H9 (cell line): ENCODE data around the gene NFATC1. TPM values are rescaled to one million over a fixed set of nuclear protein-coding genes. Genes with fewer than 3 reads are reported as not detected.

Experiments
- DNase-seq: peaks from one replicate; pipeline ENCODE4 v3.0.0-alpha.2; 2017
- H2AFZ ChIP-seq: one replicate; pipeline ENCODE4 v1.6.1; 2013; ENCODE audit warnings: mild to moderate bottlenecking, low read length, control low read depth, moderate library complexity
- H2AK5ac ChIP-seq: 2 replicates; pipeline ENCODE4 v1.6.1; 2013; ENCODE audit warnings: low read length, control low read depth, mixed read lengths; ENCODE audit not compliant: insufficient read length
- H2BK120ac ChIP-seq: one replicate; pipeline ENCODE4 v1.6.1; 2013; ENCODE audit warnings: low read depth, mild to moderate bottlenecking, low read length, control low read depth, inconsistent platforms; ENCODE audit not compliant: poor library complexity, severe bottlenecking
- H2BK12ac ChIP-seq: 2 replicates; pipeline ENCODE4 v1.6.1; 2013; ENCODE audit warnings: low read length, control low read depth, mixed read lengths, low read depth; ENCODE audit not compliant: insufficient read length
- H2BK15ac ChIP-seq: 2 replicates; pipeline ENCODE4 v1.6.1; 2013; ENCODE audit warnings: low read depth, low read length, control low read depth
- H2BK20ac ChIP-seq: one replicate; pipeline ENCODE4 v1.6.1; 2013; ENCODE audit warnings: low read depth, mild to moderate bottlenecking, low read length, control low read depth, inconsistent platforms; ENCODE audit not compliant: poor library complexity, severe bottlenecking
- H2BK5ac ChIP-seq: 2 replicates; pipeline ENCODE4 v1.6.1; 2013; ENCODE audit warnings: low read length, control low read depth, mixed read lengths; ENCODE audit not compliant: insufficient read length
- H3K14ac ChIP-seq: 2 replicates; pipeline ENCODE4 v1.6.1; 2013; ENCODE audit warnings: low read length, control low read depth; ENCODE audit not compliant: insufficient read depth
- H3K18ac ChIP-seq: 2 replicates; pipeline ENCODE4 v1.6.1; 2013; ENCODE audit warnings: low read depth, mild to moderate bottlenecking, mixed read lengths, low read length, control low read depth; ENCODE audit not compliant: insufficient read length
- H3K23ac ChIP-seq: 2 replicates; pipeline ENCODE4 v1.6.1; 2013; ENCODE audit warnings: low read length, control low read depth, mixed read lengths, low read depth; ENCODE audit not compliant: insufficient read length
- H3K23me2 ChIP-seq: 2 replicates; pipeline ENCODE4 v1.6.1; 2013; ENCODE audit warnings: low read depth, mild to moderate bottlenecking, mixed read lengths, low read length, control low read depth; ENCODE audit not compliant: insufficient read length, poor library complexity, severe bottlenecking
- H3K27ac ChIP-seq: 2 replicates; pipeline ENCODE4 v1.5.1; 2013; ENCODE audit warnings: low read length, control low read depth, mixed read lengths, low read depth; ENCODE audit not compliant: insufficient read length
- H3K27me3 ChIP-seq: 2 replicates; pipeline ENCODE4 v1.6.1; 2013; ENCODE audit warnings: low read length, control low read depth, inconsistent platforms; ENCODE audit not compliant: insufficient read depth
- H3K4ac ChIP-seq: 2 replicates; pipeline ENCODE4 v1.6.1; 2013; ENCODE audit warnings: low read depth, mild to moderate bottlenecking, control low read depth, inconsistent platforms, low read length, moderate library complexity
- H3K4me1 ChIP-seq: 2 replicates; pipeline ENCODE4 v1.6.1; 2013; ENCODE audit warnings: low read length, control low read depth, inconsistent platforms; ENCODE audit not compliant: insufficient read depth
- H3K4me2 ChIP-seq: 2 replicates; pipeline ENCODE4 v1.6.1; 2013; ENCODE audit warnings: low read length, control low read depth, mixed read lengths; ENCODE audit not compliant: insufficient read length, insufficient read depth
- H3K56ac ChIP-seq: 2 replicates; pipeline ENCODE4 v1.6.1; 2013; ENCODE audit warnings: low read depth, mild to moderate bottlenecking, mixed read lengths, low read length, control low read depth; ENCODE audit not compliant: insufficient read length
- H3K79me1 ChIP-seq: 2 replicates; pipeline ENCODE4 v1.6.1; 2013; ENCODE audit warnings: low read depth, mild to moderate bottlenecking, moderate library complexity, low read length, control low read depth, inconsistent platforms; ENCODE audit not compliant: insufficient read depth, poor library complexity, severe bottlenecking
- H3K79me2 ChIP-seq: 2 replicates; pipeline ENCODE4 v1.6.1; 2013; ENCODE audit warnings: low read length, control low read depth, inconsistent platforms; ENCODE audit not compliant: insufficient read depth
- H3K9ac ChIP-seq: 2 replicates; pipeline ENCODE4 v1.6.1; 2013; ENCODE audit warnings: low read length, control low read depth, mixed read lengths; ENCODE audit not compliant: insufficient read length; ENCODE audit errors: extremely low read depth
- H3K9me3 ChIP-seq: one replicate; pipeline ENCODE4 v1.6.1; 2013; ENCODE audit warnings: low read depth, low read length, inconsistent platforms; ENCODE audit not compliant: control insufficient read depth
- H3T11ph ChIP-seq: one replicate; pipeline ENCODE4 v1.6.1; 2013; ENCODE audit warnings: mild to moderate bottlenecking, low read length, control low read depth, inconsistent platforms
- H4K20me1 ChIP-seq: one replicate; pipeline ENCODE4 v1.6.1; 2013; ENCODE audit not compliant: control insufficient read depth, insufficient read length, insufficient read depth
- H4K5ac ChIP-seq: 2 replicates; pipeline ENCODE4 v1.6.1; 2013; ENCODE audit warnings: low read depth, mild to moderate bottlenecking, mixed read lengths, low read length, control low read depth; ENCODE audit not compliant: insufficient read length
- H4K8ac ChIP-seq: replicated peaks from 2 replicates; pipeline ENCODE4 v1.6.1; 2013; ENCODE audit warnings: low read length, control low read depth, mixed read lengths, low read depth; ENCODE audit not compliant: insufficient read length
- H4K91ac ChIP-seq: 2 replicates; pipeline ENCODE4 v1.6.1; 2013; ENCODE audit warnings: low read depth, mild to moderate bottlenecking, moderate library complexity, mixed read lengths, low read length, control low read depth; ENCODE audit not compliant: insufficient read length
- H3K27ac Mint-ChIP-seq, 3 experiments: 2 replicates in 2 of 3; 3 replicates in 1 of 3; pipeline ENCODE4 v1.8.0; 2020 to 2021; ENCODE audit warnings: mixed read lengths in 3 of 3, mild to moderate bottlenecking in 1 of 3, moderate library complexity in 1 of 3
- H3K27me3 Mint-ChIP-seq: 2 replicates; pipeline ENCODE4 v1.8.0; 2021; ENCODE audit warnings: low read depth, mild to moderate bottlenecking, moderate library complexity, mixed read lengths
- H3K36me3 Mint-ChIP-seq, 3 experiments: 2 replicates in 2 of 3; 3 replicates in 1 of 3; pipeline ENCODE4 v1.8.0; 2020 to 2021; ENCODE audit warnings: low read depth in 3 of 3, mixed read lengths in 3 of 3; ENCODE audit not compliant: insufficient read depth in 1 of 3
- H3K4me1 Mint-ChIP-seq, 2 experiments: 2 replicates each; pipeline ENCODE4 v1.8.0; 2020; ENCODE audit warnings: mixed read lengths in 2 of 2
- H3K4me3 Mint-ChIP-seq, 2 experiments: 2 replicates in 1 of 2; 3 replicates in 1 of 2; pipeline ENCODE4 v1.8.0; 2020 to 2021; ENCODE audit warnings: mild to moderate bottlenecking in 2 of 2, mixed read lengths in 2 of 2, moderate library complexity in 1 of 2
- H3K9me3 Mint-ChIP-seq, 2 experiments: 2 replicates in 1 of 2; 3 replicates in 1 of 2; pipeline ENCODE4 v1.8.0; 2020; ENCODE audit warnings: mild to moderate bottlenecking in 2 of 2, mixed read lengths in 2 of 2, moderate library complexity in 1 of 2
- WGBS: extraction: QIAGEN DNeasy Blood & Tissue Kit; methylation state at CpG from one replicate; pipeline ENCODE4 v1.1.7; 2013; ENCODE audit warnings: missing lambda C conversion rate, low lambda C conversion rate, mixed read lengths; ENCODE audit not compliant: insufficient read length; ENCODE audit errors: extremely low coverage; 5-methylcytosine and 5-hydroxymethylcytosine counted together
- total RNA-seq: library from RNA; stranded (reverse); gene quantifications from 2 replicates; pipeline ENCODE4 v1.2.1, GENCODE V29; 2021
- TF ChIP-seq, protein P1 (sequence below): fragments of 200-600 bp; sonication (generic); conservative IDR thresholded peaks from 3 replicates; pipeline ENCODE4 v1.8.0; 2021; ENCODE audit warnings: antibody characterized with exemption, mild to moderate bottlenecking

Gene NFATC1
- total RNA-seq, 1 experiment from 2014 or later: 5.5 TPM

GRCh38 chr18:79568543-79569205 lies 172.9 kb downstream of the NFATC1 start:
- Histone ChIP-seq H2BK15ac (no peak overlapping the region), H3T11ph (no peak overlapping the region), H3K56ac (no peak overlapping the region), H3K9ac (no peak overlapping the region), H2BK12ac (no peak overlapping the region), H3K4ac (no peak overlapping the region), H3K4me2 (no peak overlapping the region), H3K9me3 (no peaks in the 10 kb centered on the region), H3K14ac (no peak overlapping the region), H4K91ac (no peak overlapping the region), H2AK5ac (no peak overlapping the region), H2BK20ac (no peak overlapping the region), H4K20me1 (no peaks in the 10 kb centered on the region), H3K4me1 (peaks cover 3% of the 10 kb centered on the region; the same call in 1 of the 2 replicates), H3K27ac (no peak overlapping the region), H3K18ac (no peak overlapping the region), H2BK5ac (no peak overlapping the region), H3K79me2 (no peaks in the 10 kb centered on the region), H3K79me1 (no peaks in the 10 kb centered on the region), H3K27me3 (no peaks in the 10 kb centered on the region), H2AFZ (no peak overlapping the region), H3K23ac (no peak overlapping the region), H3K23me2 (no peaks in the 10 kb centered on the region), H2BK120ac (no peak overlapping the region), H4K5ac (no peak overlapping the region), H4K8ac (no peak overlapping the region)
- peaks cover 25 to 27% of the 10 kb centered on the region in 2 experiments for H3K4me1 Mint-ChIP-seq
- no peak overlapping the region; a peak in 1 of 7 replicates for H3K27ac Mint-ChIP-seq
- H3K9me3 Mint-ChIP-seq: peaks cover 21 to 25% of the 10 kb centered on the region in 2 experiments
- no CpG with 5 or more reads among the region's 13 CpGs for WGBS
- H3K36me3 Mint-ChIP-seq: peaks cover 0 to 17% (median 13%) of the 10 kb centered on the region in 3 experiments; a peak in 6 of 7 replicates
- H3K27me3 Mint-ChIP-seq: peaks cover 18% of the 10 kb centered on the region
- DNase-seq: no peak
- TF ChIP-seq, protein P1, sequence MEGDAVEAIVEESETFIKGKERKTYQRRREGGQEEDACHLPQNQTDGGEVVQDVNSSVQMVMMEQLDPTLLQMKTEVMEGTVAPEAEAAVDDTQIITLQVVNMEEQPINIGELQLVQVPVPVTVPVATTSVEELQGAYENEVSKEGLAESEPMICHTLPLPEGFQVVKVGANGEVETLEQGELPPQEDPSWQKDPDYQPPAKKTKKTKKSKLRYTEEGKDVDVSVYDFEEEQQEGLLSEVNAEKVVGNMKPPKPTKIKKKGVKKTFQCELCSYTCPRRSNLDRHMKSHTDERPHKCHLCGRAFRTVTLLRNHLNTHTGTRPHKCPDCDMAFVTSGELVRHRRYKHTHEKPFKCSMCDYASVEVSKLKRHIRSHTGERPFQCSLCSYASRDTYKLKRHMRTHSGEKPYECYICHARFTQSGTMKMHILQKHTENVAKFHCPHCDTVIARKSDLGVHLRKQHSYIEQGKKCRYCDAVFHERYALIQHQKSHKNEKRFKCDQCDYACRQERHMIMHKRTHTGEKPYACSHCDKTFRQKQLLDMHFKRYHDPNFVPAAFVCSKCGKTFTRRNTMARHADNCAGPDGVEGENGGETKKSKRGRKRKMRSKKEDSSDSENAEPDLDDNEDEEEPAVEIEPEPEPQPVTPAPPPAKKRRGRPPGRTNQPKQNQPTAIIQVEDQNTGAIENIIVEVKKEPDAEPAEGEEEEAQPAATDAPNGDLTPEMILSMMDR: no peak
- no peak overlapping the region for H3K4me3 Mint-ChIP-seq
